HG02885 (cell line): Measurements from ENCODE around the gene SIX1.

Source experiments
- ATAC-seq: cut with Tn5 transposase; IDR thresholded peaks from one replicate; pipeline ENCODE4 v1.9.1; 2021; ENCODE audit warnings: mild to moderate bottlenecking; ENCODE audit not compliant: unreplicated experiment, poor library complexity

The SIX1 gene

DNA sequence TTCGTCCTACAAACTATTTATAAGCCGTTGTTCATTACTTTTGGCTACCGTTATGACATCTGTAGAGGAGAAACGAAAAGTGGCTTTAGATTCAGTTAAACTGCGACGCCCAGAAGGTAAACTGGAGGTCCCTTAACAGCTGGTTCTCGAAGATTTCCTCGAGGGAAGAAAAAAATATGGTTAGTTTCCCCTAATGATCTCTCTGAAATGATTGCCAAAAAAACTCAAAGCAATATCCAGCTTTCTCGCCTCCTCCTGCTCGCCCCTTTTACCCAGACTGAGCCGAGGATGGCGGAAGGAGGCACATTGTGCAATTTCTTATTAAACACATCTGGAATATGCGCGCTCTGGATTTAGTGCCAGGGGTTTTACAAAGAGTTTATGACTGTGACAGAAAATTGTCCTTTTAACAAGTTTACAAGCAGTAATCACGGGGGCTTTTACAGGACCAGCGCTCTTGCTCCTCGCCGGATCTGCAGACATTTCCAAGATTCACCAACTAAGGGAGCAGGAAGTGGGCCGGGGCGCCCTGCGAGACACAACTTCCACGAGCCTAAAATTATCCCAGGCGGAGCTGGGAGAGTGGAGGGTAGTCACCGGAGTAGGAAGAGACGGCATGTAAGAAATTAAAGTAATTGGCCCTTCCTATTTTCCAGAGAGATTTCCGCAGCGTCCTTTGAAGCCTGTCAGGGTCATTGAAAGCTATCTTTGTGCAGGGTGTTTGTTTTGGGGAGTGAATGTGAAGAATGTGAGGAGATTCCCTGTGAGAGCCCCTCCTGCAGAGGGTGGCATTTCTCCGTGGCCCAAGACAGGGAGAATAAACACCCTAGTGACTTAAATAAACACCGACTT, 5.6 kb downstream of the SIX1 start:
- no peak for ATAC-seq

DNA sequence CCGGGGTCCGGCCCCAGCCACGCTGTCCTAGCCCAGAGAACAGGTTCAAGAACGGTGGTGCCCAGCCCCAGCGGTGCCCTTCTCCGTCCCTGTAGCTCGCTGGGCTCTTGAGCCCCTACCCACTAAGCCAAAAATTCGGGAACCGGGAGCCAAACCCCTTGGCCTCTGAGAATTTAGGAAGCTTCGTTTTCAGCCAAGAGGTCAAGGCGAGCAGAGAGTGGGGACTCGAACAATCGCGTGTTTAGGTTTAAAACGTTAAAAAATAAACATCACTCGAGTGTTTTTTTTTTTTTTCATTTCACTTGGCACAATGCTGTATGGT, 6.2 kb downstream of the SIX1 start:
- no peak for ATAC-seq

DNA sequence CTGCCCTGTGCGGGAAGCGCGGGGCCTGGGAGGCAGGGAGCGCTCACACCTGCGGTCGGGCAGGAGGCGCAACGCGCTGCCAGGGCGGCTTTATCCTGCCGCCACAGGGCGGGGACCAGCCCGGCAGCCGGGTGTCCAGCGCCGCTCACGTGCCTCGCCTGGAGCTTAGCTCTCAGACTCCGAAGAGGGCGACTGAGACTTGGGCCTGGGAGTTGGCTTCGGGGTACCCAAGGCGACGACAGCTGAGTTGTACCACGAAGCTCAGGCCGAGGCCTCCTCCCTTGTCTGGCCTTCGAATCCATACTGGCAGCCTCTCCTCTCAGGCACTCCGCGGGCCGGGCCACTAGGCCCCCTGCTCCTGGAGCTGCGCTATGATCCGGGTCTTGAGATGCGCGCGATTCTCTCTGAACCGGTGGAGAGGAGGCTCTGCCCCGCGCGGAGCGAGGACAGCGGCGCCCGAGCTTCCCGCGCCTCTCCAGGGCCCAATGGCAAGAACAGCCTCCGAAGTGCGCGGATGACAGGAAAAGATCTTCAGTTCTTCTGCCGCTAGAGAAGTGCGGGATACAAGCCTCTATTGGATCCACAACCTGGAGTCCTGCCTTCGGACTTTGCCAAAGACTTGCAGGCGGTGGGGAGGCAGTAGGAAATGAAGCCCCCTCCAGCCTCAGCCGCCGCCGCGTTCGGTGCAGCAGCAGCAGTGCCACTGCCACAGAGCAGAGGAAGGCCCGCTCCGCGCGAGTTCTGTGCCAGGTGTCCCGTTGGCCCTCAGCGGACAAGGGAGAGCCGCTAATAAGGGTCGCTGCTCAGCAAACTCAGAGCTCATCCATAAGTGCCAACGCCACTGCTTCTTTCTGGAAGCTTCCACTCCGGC, 6.8 kb downstream of the SIX1 start:
- no peak for ATAC-seq

DNA sequence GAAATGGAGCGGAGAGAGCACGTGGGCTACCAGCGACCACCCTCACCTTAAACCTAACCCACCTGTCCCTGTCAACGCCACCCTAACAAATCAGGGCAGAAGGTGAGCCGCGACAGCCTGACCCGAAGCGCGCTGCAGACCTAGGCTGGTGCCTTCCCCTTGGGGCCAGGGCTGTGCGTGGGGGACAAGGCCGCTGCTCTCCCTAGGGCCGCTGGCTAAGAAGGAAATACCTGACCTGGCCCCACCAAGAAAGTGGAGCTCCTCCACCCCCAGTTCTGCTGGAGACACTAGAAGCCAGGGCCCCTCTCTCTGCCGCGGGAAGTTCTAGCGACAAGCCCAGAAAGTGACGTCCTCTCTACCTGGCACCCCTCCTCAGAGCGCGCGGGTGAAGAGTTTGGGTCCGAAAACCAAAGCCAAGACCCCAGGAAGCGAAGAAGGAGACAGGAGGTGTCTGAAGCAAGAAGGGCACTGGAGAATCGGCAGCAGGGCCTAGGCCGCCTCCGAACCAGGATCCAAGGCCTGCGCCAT, 7.5 kb downstream of the SIX1 start:
- ATAC-seq = no peak

DNA sequence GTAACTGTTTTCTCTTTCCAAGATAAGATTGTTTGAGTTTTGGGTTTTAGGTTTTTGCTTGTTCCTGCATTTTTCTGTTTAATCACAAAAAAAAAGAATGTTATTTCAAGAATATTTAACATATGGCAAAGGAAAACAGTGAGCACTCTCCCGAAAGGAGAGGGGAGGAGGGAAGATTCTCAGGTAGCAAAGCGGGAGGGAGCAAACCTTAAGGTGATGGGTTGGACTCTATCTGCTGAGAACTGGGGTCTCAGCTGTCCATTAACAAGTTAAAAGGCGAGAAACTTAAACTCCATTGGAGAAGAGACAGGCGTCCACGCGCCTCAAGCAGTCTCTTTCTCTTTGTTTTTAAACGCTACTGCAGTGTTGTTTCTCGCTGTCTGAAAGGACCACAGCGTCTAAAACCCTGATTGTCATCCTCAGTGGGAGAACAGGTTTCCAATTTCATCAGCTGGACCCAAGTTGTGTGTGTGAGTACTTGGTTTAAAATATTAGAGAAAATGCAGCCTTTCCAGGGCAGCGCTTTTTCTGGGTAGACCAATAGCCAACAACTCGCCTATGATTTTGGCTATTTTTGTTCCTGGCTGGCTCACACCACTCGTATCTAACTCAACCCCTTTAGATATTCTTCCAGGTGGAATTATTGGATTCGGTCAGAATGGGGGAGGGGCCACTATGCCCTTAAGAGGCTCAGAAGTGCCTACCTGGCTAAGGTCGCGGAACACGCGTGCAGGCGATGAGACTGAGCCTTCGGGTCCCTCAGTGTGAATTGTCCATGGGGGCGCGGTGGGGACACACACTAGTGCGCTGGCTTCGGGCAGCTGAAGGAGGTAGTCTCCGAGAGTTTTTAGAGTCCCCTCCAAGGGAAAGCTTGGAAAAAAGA, 8.2 kb downstream of the SIX1 start:
- no peak for ATAC-seq

GRCh38 chr14:60639674-60640073, 9.6 kb downstream of the SIX1 start:
- ATAC-seq = no peak

DNA sequence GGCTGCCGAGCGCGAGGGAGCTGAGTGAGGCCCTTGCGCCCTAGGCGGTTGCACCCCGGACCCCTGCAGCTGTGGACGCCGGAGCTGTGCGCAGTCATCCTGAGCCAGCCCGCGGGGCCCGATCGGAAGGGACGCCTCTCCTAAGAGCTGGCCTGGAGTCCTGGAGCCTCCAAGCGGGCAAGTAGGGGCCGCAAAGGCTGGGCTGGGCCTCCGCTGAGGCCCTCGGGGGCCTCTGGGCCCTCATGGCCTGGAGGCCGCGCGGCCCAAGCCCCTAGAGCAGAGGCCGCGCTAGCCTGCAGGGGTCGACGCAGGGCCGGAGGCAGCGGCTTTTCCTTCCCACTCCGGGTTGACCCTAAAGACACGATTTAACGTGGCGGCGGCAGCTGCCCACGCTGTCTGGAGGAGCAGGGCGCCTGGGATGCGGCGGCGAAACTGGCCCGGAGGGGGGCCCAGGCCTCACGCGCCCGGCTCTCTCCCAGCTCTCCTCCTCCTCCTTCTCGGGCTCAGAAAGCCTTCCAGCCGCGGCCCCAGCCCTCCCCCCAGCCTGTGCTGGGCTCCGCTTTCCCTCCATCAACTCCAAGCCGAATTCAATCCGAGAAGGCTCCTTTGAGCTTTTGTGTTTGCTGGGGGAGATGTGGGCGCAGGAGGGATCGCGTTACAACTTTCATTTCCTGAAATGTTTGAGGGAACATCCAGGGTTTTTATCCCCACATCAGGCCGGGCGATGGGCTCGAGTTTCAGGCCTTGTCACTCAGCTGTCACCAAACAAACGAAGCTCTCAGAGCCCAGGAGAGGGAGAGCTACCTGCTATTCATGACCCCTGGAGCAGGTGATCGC, 11.6 kb downstream of the SIX1 start:
- ATAC-seq = no peak

- ATAC-seq = no peak
Observed at GRCh38 chr14:60636879-60637478, 12.3 kb downstream of the SIX1 start.

GRCh38 chr14:60634153-60634552, 15.1 kb downstream of the SIX1 start:
- ATAC-seq = no peak

GRCh38 chr14:60632777-60633176, 16.5 kb downstream of the SIX1 start:
- ATAC-seq = peak; percentile 60

DNA sequence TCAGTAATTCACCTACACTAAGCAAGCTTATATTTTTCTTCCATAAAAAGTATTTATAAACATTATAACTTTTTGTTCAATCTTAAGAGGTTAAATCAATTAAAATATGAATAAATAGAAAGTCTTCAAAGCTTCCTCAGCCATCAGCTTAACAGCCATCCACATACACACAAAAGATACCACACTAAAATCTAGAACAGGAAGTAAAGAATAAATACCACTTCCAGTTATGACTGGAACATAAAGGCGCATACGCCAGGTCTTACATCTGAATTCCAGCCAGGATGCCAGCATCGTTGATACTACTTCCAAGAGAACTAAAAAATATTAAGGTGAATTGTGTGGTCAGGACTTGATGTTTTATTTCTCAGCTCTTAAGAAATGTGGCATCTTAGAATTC, 17.0 kb downstream of the SIX1 start:
- peak; percentile 89 for ATAC-seq

GRCh38 chr14:60631842-60632241, 17.4 kb downstream of the SIX1 start:
- ATAC-seq = no peak

GRCh38 chr14:60630129-60630528, 19.1 kb downstream of the SIX1 start:
- ATAC-seq = no peak

GRCh38 chr14:60628892-60629291, 20.4 kb downstream of the SIX1 start:
- ATAC-seq = no peak

GRCh38 chr14:60622917-60623257, 26.4 kb downstream of the SIX1 start:
- no peak for ATAC-seq

DNA sequence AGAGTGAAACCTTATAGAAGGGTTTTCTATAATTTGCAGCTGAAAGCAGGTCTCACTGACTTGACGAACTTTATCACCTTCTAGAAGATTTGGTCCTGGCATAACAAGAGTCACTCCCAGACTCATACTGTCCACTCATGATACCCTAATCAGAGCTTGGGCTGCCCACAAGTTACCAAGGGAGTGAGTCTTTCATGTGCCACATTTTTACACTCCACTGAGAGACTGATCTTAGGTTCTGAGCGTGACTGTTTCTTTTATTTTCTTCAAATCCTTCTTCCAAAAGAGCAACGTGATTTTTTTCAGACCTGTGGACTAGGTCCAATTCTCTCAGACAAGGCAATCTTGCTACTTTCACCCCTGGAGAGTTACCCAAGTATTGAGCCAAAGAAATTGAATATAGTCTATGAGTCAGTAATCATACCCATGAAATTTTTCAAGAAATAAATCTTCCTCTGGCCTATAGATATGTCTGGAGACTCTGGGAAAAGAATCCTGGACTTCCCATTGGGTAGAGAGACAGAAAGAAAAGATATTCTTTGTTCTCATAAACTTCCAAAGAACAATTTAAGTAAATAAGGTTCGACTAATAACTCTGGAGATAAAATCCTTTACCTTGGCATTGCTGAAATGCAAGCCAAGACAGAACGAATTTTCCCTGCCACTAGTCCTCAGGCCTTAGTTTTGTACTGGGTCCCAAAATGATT, 26.9 kb downstream of the SIX1 start:
- ATAC-seq = no peak

DNA sequence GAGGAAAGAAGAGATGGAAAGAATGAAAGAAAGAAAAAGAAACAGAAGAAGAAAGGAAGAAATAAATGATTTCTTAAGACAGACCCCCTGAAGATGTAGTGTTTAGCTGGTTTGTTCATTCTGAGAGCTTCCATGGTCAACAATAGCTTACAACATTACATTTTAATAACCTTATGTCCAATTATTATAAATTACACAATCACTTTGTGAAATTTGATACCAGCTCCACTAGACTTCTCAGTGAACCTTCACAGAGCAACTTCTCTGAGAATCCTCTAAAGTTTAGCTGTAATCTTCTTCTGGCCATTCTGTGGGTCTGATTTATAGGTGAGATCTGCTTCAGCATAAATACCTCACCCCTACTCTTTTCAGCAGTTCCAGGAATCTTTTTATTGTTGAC, 27.9 kb downstream of the SIX1 start:
- no peak for ATAC-seq

GRCh38 chr14:60618241-60618640, 31.0 kb downstream of the SIX1 start:
- no peak for ATAC-seq
